H9 (cell line): Measurements from ENCODE around the gene UQCC2. TPM values are rescaled to one million over a fixed set of nuclear protein-coding genes. Genes with fewer than 3 reads are reported as not detected.

Source experiments
- DNase-seq: peaks from one replicate; pipeline ENCODE4 v3.0.0-alpha.2; 2017
- H2AFZ ChIP-seq: one replicate; pipeline ENCODE4 v1.6.1; 2013; ENCODE audit warnings: mild to moderate bottlenecking, low read length, control low read depth, moderate library complexity
- H2AK5ac ChIP-seq: 2 replicates; pipeline ENCODE4 v1.6.1; 2013; ENCODE audit warnings: low read length, control low read depth, mixed read lengths; ENCODE audit not compliant: insufficient read length
- H2BK120ac ChIP-seq: one replicate; pipeline ENCODE4 v1.6.1; 2013; ENCODE audit warnings: low read depth, mild to moderate bottlenecking, low read length, control low read depth, inconsistent platforms; ENCODE audit not compliant: poor library complexity, severe bottlenecking
- H2BK12ac ChIP-seq: 2 replicates; pipeline ENCODE4 v1.6.1; 2013; ENCODE audit warnings: low read length, control low read depth, mixed read lengths, low read depth; ENCODE audit not compliant: insufficient read length
- H2BK15ac ChIP-seq: 2 replicates; pipeline ENCODE4 v1.6.1; 2013; ENCODE audit warnings: low read depth, low read length, control low read depth
- H2BK20ac ChIP-seq: one replicate; pipeline ENCODE4 v1.6.1; 2013; ENCODE audit warnings: low read depth, mild to moderate bottlenecking, low read length, control low read depth, inconsistent platforms; ENCODE audit not compliant: poor library complexity, severe bottlenecking
- H2BK5ac ChIP-seq: 2 replicates; pipeline ENCODE4 v1.6.1; 2013; ENCODE audit warnings: low read length, control low read depth, mixed read lengths; ENCODE audit not compliant: insufficient read length
- H3K14ac ChIP-seq: 2 replicates; pipeline ENCODE4 v1.6.1; 2013; ENCODE audit warnings: low read length, control low read depth; ENCODE audit not compliant: insufficient read depth
- H3K18ac ChIP-seq: 2 replicates; pipeline ENCODE4 v1.6.1; 2013; ENCODE audit warnings: low read depth, mild to moderate bottlenecking, mixed read lengths, low read length, control low read depth; ENCODE audit not compliant: insufficient read length
- H3K23ac ChIP-seq: 2 replicates; pipeline ENCODE4 v1.6.1; 2013; ENCODE audit warnings: low read length, control low read depth, mixed read lengths, low read depth; ENCODE audit not compliant: insufficient read length
- H3K23me2 ChIP-seq: 2 replicates; pipeline ENCODE4 v1.6.1; 2013; ENCODE audit warnings: low read depth, mild to moderate bottlenecking, mixed read lengths, low read length, control low read depth; ENCODE audit not compliant: insufficient read length, poor library complexity, severe bottlenecking
- H3K27ac ChIP-seq: 2 replicates; pipeline ENCODE4 v1.5.1; 2013; ENCODE audit warnings: low read length, control low read depth, mixed read lengths, low read depth; ENCODE audit not compliant: insufficient read length
- H3K27me3 ChIP-seq: 2 replicates; pipeline ENCODE4 v1.6.1; 2013; ENCODE audit warnings: low read length, control low read depth, inconsistent platforms; ENCODE audit not compliant: insufficient read depth
- H3K4ac ChIP-seq: 2 replicates; pipeline ENCODE4 v1.6.1; 2013; ENCODE audit warnings: low read depth, mild to moderate bottlenecking, control low read depth, inconsistent platforms, low read length, moderate library complexity
- H3K4me1 ChIP-seq: 2 replicates; pipeline ENCODE4 v1.6.1; 2013; ENCODE audit warnings: low read length, control low read depth, inconsistent platforms; ENCODE audit not compliant: insufficient read depth
- H3K4me2 ChIP-seq: 2 replicates; pipeline ENCODE4 v1.6.1; 2013; ENCODE audit warnings: low read length, control low read depth, mixed read lengths; ENCODE audit not compliant: insufficient read length, insufficient read depth
- H3K56ac ChIP-seq: 2 replicates; pipeline ENCODE4 v1.6.1; 2013; ENCODE audit warnings: low read depth, mild to moderate bottlenecking, mixed read lengths, low read length, control low read depth; ENCODE audit not compliant: insufficient read length
- H3K79me1 ChIP-seq: 2 replicates; pipeline ENCODE4 v1.6.1; 2013; ENCODE audit warnings: low read depth, mild to moderate bottlenecking, moderate library complexity, low read length, control low read depth, inconsistent platforms; ENCODE audit not compliant: insufficient read depth, poor library complexity, severe bottlenecking
- H3K79me2 ChIP-seq: 2 replicates; pipeline ENCODE4 v1.6.1; 2013; ENCODE audit warnings: low read length, control low read depth, inconsistent platforms; ENCODE audit not compliant: insufficient read depth
- H3K9ac ChIP-seq: 2 replicates; pipeline ENCODE4 v1.6.1; 2013; ENCODE audit warnings: low read length, control low read depth, mixed read lengths; ENCODE audit not compliant: insufficient read length; ENCODE audit errors: extremely low read depth
- H3K9me3 ChIP-seq: one replicate; pipeline ENCODE4 v1.6.1; 2013; ENCODE audit warnings: low read depth, low read length, inconsistent platforms; ENCODE audit not compliant: control insufficient read depth
- H3T11ph ChIP-seq: one replicate; pipeline ENCODE4 v1.6.1; 2013; ENCODE audit warnings: mild to moderate bottlenecking, low read length, control low read depth, inconsistent platforms
- H4K20me1 ChIP-seq: one replicate; pipeline ENCODE4 v1.6.1; 2013; ENCODE audit not compliant: control insufficient read depth, insufficient read length, insufficient read depth
- H4K5ac ChIP-seq: 2 replicates; pipeline ENCODE4 v1.6.1; 2013; ENCODE audit warnings: low read depth, mild to moderate bottlenecking, mixed read lengths, low read length, control low read depth; ENCODE audit not compliant: insufficient read length
- H4K8ac ChIP-seq: replicated peaks from 2 replicates; pipeline ENCODE4 v1.6.1; 2013; ENCODE audit warnings: low read length, control low read depth, mixed read lengths, low read depth; ENCODE audit not compliant: insufficient read length
- H4K91ac ChIP-seq: 2 replicates; pipeline ENCODE4 v1.6.1; 2013; ENCODE audit warnings: low read depth, mild to moderate bottlenecking, moderate library complexity, mixed read lengths, low read length, control low read depth; ENCODE audit not compliant: insufficient read length
- H3K27ac Mint-ChIP-seq, 3 experiments: 2 replicates in 2 of 3; 3 replicates in 1 of 3; pipeline ENCODE4 v1.8.0; 2020 to 2021; ENCODE audit warnings: mixed read lengths in 3 of 3, mild to moderate bottlenecking in 1 of 3, moderate library complexity in 1 of 3
- H3K27me3 Mint-ChIP-seq: 2 replicates; pipeline ENCODE4 v1.8.0; 2021; ENCODE audit warnings: low read depth, mild to moderate bottlenecking, moderate library complexity, mixed read lengths
- H3K36me3 Mint-ChIP-seq, 3 experiments: 2 replicates in 2 of 3; 3 replicates in 1 of 3; pipeline ENCODE4 v1.8.0; 2020 to 2021; ENCODE audit warnings: low read depth in 3 of 3, mixed read lengths in 3 of 3; ENCODE audit not compliant: insufficient read depth in 1 of 3
- H3K4me1 Mint-ChIP-seq, 2 experiments: 2 replicates each; pipeline ENCODE4 v1.8.0; 2020; ENCODE audit warnings: mixed read lengths in 2 of 2
- H3K4me3 Mint-ChIP-seq, 2 experiments: 2 replicates in 1 of 2; 3 replicates in 1 of 2; pipeline ENCODE4 v1.8.0; 2020 to 2021; ENCODE audit warnings: mild to moderate bottlenecking in 2 of 2, mixed read lengths in 2 of 2, moderate library complexity in 1 of 2
- H3K9me3 Mint-ChIP-seq, 2 experiments: 2 replicates in 1 of 2; 3 replicates in 1 of 2; pipeline ENCODE4 v1.8.0; 2020; ENCODE audit warnings: mild to moderate bottlenecking in 2 of 2, mixed read lengths in 2 of 2, moderate library complexity in 1 of 2
- CTCF ChIP-seq: fragments of 200-600 bp; sonication (generic); conservative IDR thresholded peaks from 3 replicates; pipeline ENCODE4 v1.8.0; 2021; ENCODE audit warnings: antibody characterized with exemption, mild to moderate bottlenecking
- WGBS: extraction: QIAGEN DNeasy Blood & Tissue Kit; methylation state at CpG from one replicate; pipeline ENCODE4 v1.1.7; 2013; ENCODE audit warnings: missing lambda C conversion rate, low lambda C conversion rate, mixed read lengths; ENCODE audit not compliant: insufficient read length; ENCODE audit errors: extremely low coverage; 5-methylcytosine and 5-hydroxymethylcytosine counted together
- total RNA-seq: library from RNA; stranded (reverse); gene quantifications from 2 replicates; pipeline ENCODE4 v1.2.1, GENCODE V29; 2021

UQCC2 gene
- total RNA-seq, 1 experiment from 2014 or later = 140 TPM

DNA sequence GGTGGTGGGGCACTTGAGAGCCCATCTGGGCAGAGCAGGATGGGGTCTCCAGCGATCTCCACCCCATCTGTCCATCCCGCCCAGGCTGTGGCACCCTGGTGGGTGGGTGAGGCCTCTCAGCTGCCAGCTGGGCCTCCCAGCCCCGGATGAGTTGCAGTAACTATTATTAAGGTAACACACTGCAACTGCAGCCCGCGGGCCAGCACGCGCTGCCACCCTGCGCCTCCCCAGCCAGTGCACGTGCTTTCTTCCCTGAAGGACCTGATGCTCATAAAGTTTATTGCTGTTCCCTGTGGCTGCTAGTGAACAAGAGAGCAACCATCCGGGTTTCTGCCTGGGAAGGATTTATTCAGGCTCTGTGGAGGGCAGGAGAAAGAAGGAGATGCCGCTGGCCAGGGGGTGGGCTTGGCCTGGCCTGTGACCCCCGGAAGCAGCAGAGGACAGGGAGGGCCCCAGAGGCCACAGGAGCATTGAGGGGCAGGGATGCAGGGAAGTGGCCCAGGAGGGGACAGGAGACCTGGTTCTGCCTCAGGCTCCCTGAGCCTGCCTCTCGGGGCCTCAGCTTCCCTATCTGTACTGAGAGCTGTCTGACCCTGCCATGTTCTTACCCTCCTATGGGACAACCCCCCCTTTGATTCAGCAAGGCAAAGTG, 33.5 kb upstream of the UQCC2 start:
- Histone ChIP-seq H2AFZ (no peak overlapping the region), H3K9me3 (no peaks in the 10 kb centered on the region), H4K20me1 (no peaks in the 10 kb centered on the region), H3K27me3 (no peaks in the 10 kb centered on the region), H2BK12ac (no peak overlapping the region), H3K23ac (no peak overlapping the region), H3K56ac (no peak overlapping the region), H3K14ac (no peak overlapping the region), H2AK5ac (no peak overlapping the region), H2BK20ac (no peak overlapping the region), H3K9ac (no peak overlapping the region), H4K91ac (no peak overlapping the region), H3K79me1 (no peaks in the 10 kb centered on the region), H3K4me1 (peaks cover 8% of the 10 kb centered on the region; the same call in 1 of the 2 replicates), H3K27ac (no peak overlapping the region), H4K5ac (no peak overlapping the region), H4K8ac (no peak overlapping the region), H2BK5ac (no peak overlapping the region), H3T11ph (no peak overlapping the region), H3K79me2 (no peaks in the 10 kb centered on the region), H3K23me2 (no peaks in the 10 kb centered on the region), H3K18ac (no peak overlapping the region), H2BK120ac (no peak overlapping the region), H3K4ac (no peak overlapping the region), H2BK15ac (no peak overlapping the region), H3K4me2 (no peak overlapping the region)
- H3K27ac Mint-ChIP-seq = no peak overlapping the region; a peak in 1 of 7 replicates
- H3K4me3 Mint-ChIP-seq = no peak overlapping the region
- peaks cover 9% of the 10 kb centered on the region for H3K27me3 Mint-ChIP-seq
- no peaks in the 10 kb centered on the region for H3K9me3 Mint-ChIP-seq
- H3K4me1 Mint-ChIP-seq = peaks cover 50 to 63% of the 10 kb centered on the region in 2 experiments
- WGBS = no CpG with 5 or more reads among the region's 13 CpGs
- H3K36me3 Mint-ChIP-seq = no peaks in the 10 kb centered on the region; a peak in 1 of 7 replicates
- no peak for DNase-seq
- TF ChIP-seq CTCF = no peak
